ENCODE results near the gene SP6.

Gene SP6

GRCh38 chr17:47812146-47812920, 38.6 kb downstream of the SP6 start:
- no peak for DNase-seq (ENCODE audit: low read depth in 3 of 3)

- no peak for DNase-seq (ENCODE audit: low read depth in 3 of 3)
Observed at GRCh38 chr17:47811709-47812108, 39.3 kb downstream of the SP6 start.

GRCh38 chr17:47810901-47811635, 39.9 kb downstream of the SP6 start:
- DNase-seq (ENCODE audit: low read depth in 3 of 3), result no peak

- DNase-seq (ENCODE audit: low read depth in 3 of 3), result no peak
Observed at GRCh38 chr17:47810200-47810821, 40.7 kb downstream of the SP6 start.

GRCh38 chr17:47808830-47809480, 42.0 kb downstream of the SP6 start:
- DNase-seq (ENCODE audit: low read depth in 3 of 3), result no peak

- no peak for DNase-seq (ENCODE audit: low read depth in 3 of 3)
Observed at GRCh38 chr17:47808036-47808829, 42.7 kb downstream of the SP6 start.

GRCh38 chr17:47807421-47807820, 43.5 kb downstream of the SP6 start:
- DNase-seq (ENCODE audit: low read depth in 3 of 3), result no peak

- DNase-seq (ENCODE audit: low read depth in 3 of 3), result no peak
Observed at GRCh38 chr17:47806913-47807255, 44.1 kb downstream of the SP6 start.

- no peak for DNase-seq (ENCODE audit: low read depth in 3 of 3)
Observed at GRCh38 chr17:47806026-47806912, 44.7 kb downstream of the SP6 start.

GRCh38 chr17:47804461-47804860, 46.5 kb downstream of the SP6 start:
- no peak for DNase-seq (ENCODE audit: low read depth in 3 of 3)

- DNase-seq (ENCODE audit: low read depth in 3 of 3), result no peak
Observed at GRCh38 chr17:47803751-47804150, 47.2 kb downstream of the SP6 start.

- DNase-seq (ENCODE audit: low read depth in 3 of 3), result no peak
Observed at GRCh38 chr17:47803201-47803600, 47.8 kb downstream of the SP6 start.

- DNase-seq (ENCODE audit: low read depth in 3 of 3), result peak; percentile 31 to 50 (median 44)
Observed at GRCh38 chr17:47802341-47803022, 48.5 kb downstream of the SP6 start.

- DNase-seq (ENCODE audit: low read depth in 3 of 3), result no peak
Observed at GRCh38 chr17:47801906-47802305, 49.1 kb downstream of the SP6 start.

GRCh38 chr17:47801176-47801765, 49.7 kb downstream of the SP6 start:
- DNase-seq (ENCODE audit: low read depth in 3 of 3), result no peak

GRCh38 chr17:47800686-47801085, 50.3 kb downstream of the SP6 start:
- no peak for DNase-seq (ENCODE audit: low read depth in 3 of 3)

- no peak for DNase-seq (ENCODE audit: low read depth in 3 of 3)
Observed at GRCh38 chr17:47797797-47798196, 53.2 kb downstream of the SP6 start.

Measured in stimulated activated CD4-positive, alpha-beta T cell treated with anti-CD3 and anti-CD28 coated beads, TNF-alpha, amount 100 ng/mL, for 4 hours (primary cell).